IMR-90 (cell line): ENCODE data around the gene VAMP5. TPM values are rescaled to one million over a fixed set of nuclear protein-coding genes. Genes with fewer than 3 reads are reported as not detected.

ENCODE experiments used
- ATAC-seq: fragments of 200-7000 bp; cut with Tn5 transposase; 2 replicates; pipeline ENCODE4 v1.9.1; 2020; ENCODE audit warnings: low read depth, mild to moderate bottlenecking, moderate library complexity
- BruUV-seq: library from RNA; stranded (reverse); fragments of 400-500 nt; replicated peaks from 2 replicates; lab custom pipeline; 2021; lab: Mats Ljungman, UMichigan
- CTCF ChIA-PET: fragments of 300-600 bp; formaldehyde crosslinking; extraction: SDS; loops from one replicate; lab custom pipeline; 2021; ENCODE audit warnings: antibody characterized with exemption; lab: Yijun Ruan, JAX
- POLR2A ChIA-PET: fragments of 300-600 bp; sonication (Branson Sonifier 250); formaldehyde crosslinking; loops from one replicate; lab custom pipeline; 2022; ENCODE audit warnings: antibody characterized with exemption; ENCODE audit not compliant: unreplicated experiment; lab: Charles Lee
- DNase-seq: peaks from one replicate; pipeline ENCODE4 v3.0.0; 2013
- H2AFZ ChIP-seq: replicated peaks from 2 replicates; pipeline ENCODE3; 2013; ENCODE audit warnings: low read length, mild to moderate bottlenecking; ENCODE audit not compliant: poor library complexity
- H2AK5ac ChIP-seq: 2 replicates; pipeline ENCODE4 v1.6.1; 2013; ENCODE audit warnings: low read depth, low read length, inconsistent platforms
- H2AK9ac ChIP-seq: replicated peaks from 2 replicates; pipeline ENCODE3; 2013; ENCODE audit warnings: mild to moderate bottlenecking, low read depth, low read length, moderate library complexity; ENCODE audit not compliant: poor library complexity
- H2BK120ac ChIP-seq: 2 replicates; pipeline ENCODE4 v1.6.1; 2013; ENCODE audit warnings: low read depth, low read length, inconsistent platforms
- H2BK15ac ChIP-seq: 3 replicates; pipeline ENCODE4 v1.6.1; 2013; ENCODE audit warnings: low read depth, low read length, inconsistent platforms
- H2BK20ac ChIP-seq: 2 replicates; pipeline ENCODE4 v1.6.1; 2013; ENCODE audit warnings: low read depth, mild to moderate bottlenecking, inconsistent platforms, low read length, moderate library complexity
- H2BK5ac ChIP-seq: 2 replicates; pipeline ENCODE4 v1.6.1; 2013; ENCODE audit warnings: mild to moderate bottlenecking, low read depth, low read length, inconsistent platforms; ENCODE audit not compliant: poor library complexity, severe bottlenecking
- H3K14ac ChIP-seq: replicated peaks from 2 replicates; pipeline ENCODE4 v1.6.1; 2013; ENCODE audit warnings: low read depth, low read length, inconsistent platforms
- H3K18ac ChIP-seq: 2 replicates; pipeline ENCODE4 v1.6.1; 2013; ENCODE audit warnings: low read depth, low read length, control low read depth
- H3K23ac ChIP-seq: 2 replicates; pipeline ENCODE4 v1.6.1; 2013; ENCODE audit warnings: low read depth, low read length, inconsistent platforms
- H3K27ac ChIP-seq: 2 replicates; pipeline ENCODE4 v1.5.1; 2013; ENCODE audit warnings: mild to moderate bottlenecking, control low read depth, low read length; ENCODE audit not compliant: insufficient read depth
- H3K27me3 ChIP-seq: 2 replicates; pipeline ENCODE4 v1.6.1; 2013; ENCODE audit warnings: low read length; ENCODE audit not compliant: control insufficient read depth, insufficient read depth
- H3K36me3 ChIP-seq: 2 replicates; pipeline ENCODE4 v1.6.1; 2013; ENCODE audit warnings: low read length, mixed read lengths; ENCODE audit not compliant: control insufficient read depth, insufficient read depth
- H3K4ac ChIP-seq: 2 replicates; pipeline ENCODE4 v1.6.1; 2013; ENCODE audit warnings: low read depth, low read length, inconsistent platforms
- H3K4me1 ChIP-seq: 2 replicates; pipeline ENCODE4 v1.6.1; 2013; ENCODE audit warnings: low read length, mixed read lengths; ENCODE audit not compliant: control insufficient read depth, insufficient read depth
- H3K4me2 ChIP-seq: 2 replicates; pipeline ENCODE4 v1.6.1; 2013; ENCODE audit warnings: low read depth, mild to moderate bottlenecking, control low read depth, low read length, moderate library complexity
- H3K4me3 ChIP-seq: 2 replicates; pipeline ENCODE4 v1.5.1; 2013; ENCODE audit warnings: low read depth, mild to moderate bottlenecking, control low read depth, low read length, moderate library complexity; ENCODE audit not compliant: insufficient read depth
- H3K56ac ChIP-seq: 2 replicates; pipeline ENCODE4 v1.6.1; 2013; ENCODE audit warnings: low read length, inconsistent platforms; ENCODE audit not compliant: insufficient read depth; ENCODE audit errors: extremely low read depth
- H3K79me1 ChIP-seq, 2 experiments: 2 replicates each; pipeline ENCODE4 v1.6.1; 2013; ENCODE audit warnings: low read length in 2 of 2, inconsistent platforms in 1 of 2, low read depth in 1 of 2
- H3K9ac ChIP-seq: 2 replicates; pipeline ENCODE4 v1.6.1; 2013; ENCODE audit warnings: low read depth, low read length, control low read depth
- H3K9me1 ChIP-seq: 2 replicates; pipeline ENCODE4 v1.6.1; 2013; ENCODE audit warnings: low read length, inconsistent platforms; ENCODE audit not compliant: insufficient read depth
- H3K9me3 ChIP-seq: 2 replicates; pipeline ENCODE4 v1.6.1; 2013; ENCODE audit warnings: low read length; ENCODE audit not compliant: control insufficient read depth, insufficient read depth
- H4K20me1 ChIP-seq: 2 replicates; pipeline ENCODE4 v1.6.1; 2013; ENCODE audit warnings: low read length, inconsistent platforms; ENCODE audit not compliant: insufficient read depth
- H4K5ac ChIP-seq: 2 replicates; pipeline ENCODE4 v1.6.1; 2013; ENCODE audit warnings: mild to moderate bottlenecking, low read depth, low read length, control low read depth
- H4K8ac ChIP-seq, 2 experiments: 2 replicates each; pipeline ENCODE4 v1.6.1; 2013; ENCODE audit warnings: low read depth in 2 of 2, low read length in 2 of 2, control low read depth in 1 of 2, inconsistent platforms in 1 of 2
- H4K91ac ChIP-seq: 2 replicates; pipeline ENCODE4 v1.6.1; 2013; ENCODE audit warnings: low read depth, low read length, inconsistent platforms; ENCODE audit not compliant: insufficient read depth
- CEBPB ChIP-seq: IDR thresholded peaks from 2 replicates; pipeline ENCODE4 v1.6.1; 2012; ENCODE audit warnings: low read depth, low read length, improper control_type of control experiment
- ELK1 ChIP-seq: fragments of 150-350 bp; IDR thresholded peaks from 2 replicates; pipeline ENCODE4 v1.6.1; 2016; ENCODE audit warnings: low read depth, mild to moderate bottlenecking, low read length, moderate library complexity, borderline replicate concordance
- MAZ ChIP-seq: IDR thresholded peaks from 2 replicates; pipeline ENCODE4 v1.6.1; 2012; ENCODE audit warnings: low read depth, mild to moderate bottlenecking, low read length, improper control_type of control experiment, moderate library complexity, borderline replicate concordance
- MXI1 ChIP-seq: IDR thresholded peaks from 2 replicates; pipeline ENCODE4 v1.6.1; 2012; ENCODE audit warnings: low read depth, mild to moderate bottlenecking, low read length, moderate library complexity, borderline replicate concordance
- WGBS, 2 experiments: methylation state at CpG; one replicate each; pipeline versions ENCODE4 v1.1.5 to v1.1.7; 2013; ENCODE audit warnings: missing lambda C conversion rate in 2 of 2; ENCODE audit not compliant: insufficient read length in 1 of 2; ENCODE audit errors: extremely low coverage in 2 of 2; 5-methylcytosine and 5-hydroxymethylcytosine counted together
- dilution Hi-C: fragments of 300-500 bp; cut with HindIII; formaldehyde crosslinking; loops from one replicate; pipeline ENCODE4 v1.14.3; 2018; ENCODE audit warnings: low sequenced_read_pairs; ENCODE audit not compliant: unreplicated experiment
- in situ Hi-C: fragments of 300-500 bp; cut with MboI; formaldehyde crosslinking; loops from 3 replicates; pipeline ENCODE4 v1.14.3; 2019; ENCODE audit warnings: low sequenced_read_pairs, inconsistent platforms, mixed read lengths
- intact Hi-C: fragments of 100-400 bp; cut with micrococcal nuclease; formaldehyde crosslinking; loops from 2 replicates; pipeline ENCODE4 v1.10.0; 2022
- polyA plus RNA-seq, 3 experiments: library from polyadenylated mRNA; depleted of rRNA; stranded (reverse); fragments of >200 nt; gene quantifications; 2 replicates each; pipeline ENCODE4 v1.2.3, GENCODE V29; 2012; ENCODE audit warnings: low replicate concordance in 1 of 3
- total RNA-seq: library from RNA; depleted of rRNA; stranded (reverse); fragments of >200 nt; gene quantifications from 2 replicates; pipeline ENCODE4 v1.2.3, GENCODE V29; 2012

The VAMP5 gene
- total and polyA plus RNA-seq, 2 of the 4 experiments (the other 2 are of a cell fraction) = 13.8 to 103 TPM

GRCh38 chr2:85561280-85562212, 22.7 kb upstream of the VAMP5 start, which contains the start of gene GGCX (continued):
- TF ChIP-seq ELK1 (no peak), MXI1 (peak; percentile 62; the same call in 1 of the 2 replicates)

GRCh38 chr2:85564144-85564563, 20.1 kb upstream of the VAMP5 start:
- no peak overlapping the region for H2AFZ ChIP-seq
- CTCF ChIA-PET = interaction anchor here (0.7 kb wide), 1 partner anchor 140 kb away, joined by 3 read pairs; no protein-coding TSS in a partner anchor
- H3K14ac ChIP-seq = no peak overlapping the region

More at GRCh38 chr2:85564144-85564563, 20.1 kb upstream of the VAMP5 start:
- H4K20me1 ChIP-seq = no peaks in the 10 kb centered on the region
- no peak overlapping the region for H2BK120ac ChIP-seq
- H3K27me3 ChIP-seq = no peaks in the 10 kb centered on the region
- no peak overlapping the region for H3K9ac ChIP-seq
- H3K4me1 ChIP-seq = peaks cover 3% of the 10 kb centered on the region; the same call in 1 of the 2 replicates
- ATAC-seq = no peak
- no peak for DNase-seq
- H3K18ac ChIP-seq = no peak overlapping the region
- H3K9me3 ChIP-seq = no peaks in the 10 kb centered on the region
- H2AK9ac ChIP-seq = no peak overlapping the region
- no peak overlapping the region for H2BK5ac ChIP-seq
- no peak overlapping the region for H3K4ac ChIP-seq
- H3K27ac ChIP-seq = no peak overlapping the region
- H2BK15ac ChIP-seq = no peak overlapping the region
- intact Hi-C loops (loop anchor here (5.0 kb wide), 1 partner anchor 38 kb away; the partner anchor contains the start of gene TMEM150A), dilution Hi-C loops (no loop called here), in situ Hi-C loops (no loop called here)
- no peak overlapping the region for H4K91ac ChIP-seq
- BruUV-seq = no TSS peak
- no peak overlapping the region for H3K4me3 ChIP-seq
- WGBS, 2 experiments = no CpG with 5 or more reads among the region's 5 CpGs
- H3K36me3 ChIP-seq = no peaks in the 10 kb centered on the region
- TF ChIP-seq MAZ (no peak), CEBPB (peak; percentile 12; the same call in 1 of the 2 replicates)
- POLR2A ChIA-PET = interaction anchor here (0.6 kb wide), 1 partner anchor 245 kb away, joined by 4 read pairs; no protein-coding TSS in a partner anchor
- H2AK5ac ChIP-seq = no peak overlapping the region
- H3K56ac ChIP-seq = no peak overlapping the region
- H3K4me2 ChIP-seq = no peak overlapping the region
- H4K5ac ChIP-seq = no peak overlapping the region
- H3K23ac ChIP-seq = no peak overlapping the region
- H4K8ac ChIP-seq = no peak overlapping the region
- no peak overlapping the region for H2BK20ac ChIP-seq
- no peaks in the 10 kb centered on the region for H3K9me1 ChIP-seq
- H3K79me1 ChIP-seq = peaks cover 5 to 21% of the 10 kb centered on the region in 2 experiments
